Measurements from ENCODE around the gene FCHO1. TPM values are rescaled to one million over a fixed set of nuclear protein-coding genes. Genes with fewer than 3 reads are reported as not detected.

Gene FCHO1
- total RNA-seq, 4 donors from 2014 or later: 1.4 to 9.9 (median 3.0) TPM

DNA sequence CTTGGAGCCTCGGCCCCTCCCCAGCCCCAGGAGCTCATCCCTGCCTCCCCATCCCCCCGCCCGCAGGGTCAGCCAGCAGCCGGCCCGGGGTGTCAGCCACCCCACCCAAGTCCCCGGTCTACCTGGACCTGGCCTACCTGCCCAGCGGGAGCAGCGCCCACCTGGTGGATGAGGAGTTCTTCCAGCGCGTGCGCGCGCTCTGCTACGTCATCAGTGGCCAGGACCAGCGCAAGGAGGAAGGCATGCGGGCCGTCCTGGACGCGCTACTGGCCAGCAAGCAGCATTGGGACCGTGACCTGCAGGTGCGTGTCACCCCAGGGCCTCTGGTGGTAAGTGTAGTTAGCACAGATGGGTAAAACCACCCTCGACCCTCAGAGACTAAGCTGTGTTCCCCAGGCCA lies 18.1 kb upstream of the FCHO1 start:
- H3K9me3 ChIP-seq: no peaks in the 10 kb centered on the region
- no peaks in the 10 kb centered on the region for H3K27me3 ChIP-seq
- no peak overlapping the region for H3K4me3 ChIP-seq
- no peak overlapping the region for H3K27ac ChIP-seq
- 90 to 93% methylated on average over 11 to 22 of the region's 22 CpGs for WGBS, 2 donors
- TF ChIP-seq, protein P1, sequence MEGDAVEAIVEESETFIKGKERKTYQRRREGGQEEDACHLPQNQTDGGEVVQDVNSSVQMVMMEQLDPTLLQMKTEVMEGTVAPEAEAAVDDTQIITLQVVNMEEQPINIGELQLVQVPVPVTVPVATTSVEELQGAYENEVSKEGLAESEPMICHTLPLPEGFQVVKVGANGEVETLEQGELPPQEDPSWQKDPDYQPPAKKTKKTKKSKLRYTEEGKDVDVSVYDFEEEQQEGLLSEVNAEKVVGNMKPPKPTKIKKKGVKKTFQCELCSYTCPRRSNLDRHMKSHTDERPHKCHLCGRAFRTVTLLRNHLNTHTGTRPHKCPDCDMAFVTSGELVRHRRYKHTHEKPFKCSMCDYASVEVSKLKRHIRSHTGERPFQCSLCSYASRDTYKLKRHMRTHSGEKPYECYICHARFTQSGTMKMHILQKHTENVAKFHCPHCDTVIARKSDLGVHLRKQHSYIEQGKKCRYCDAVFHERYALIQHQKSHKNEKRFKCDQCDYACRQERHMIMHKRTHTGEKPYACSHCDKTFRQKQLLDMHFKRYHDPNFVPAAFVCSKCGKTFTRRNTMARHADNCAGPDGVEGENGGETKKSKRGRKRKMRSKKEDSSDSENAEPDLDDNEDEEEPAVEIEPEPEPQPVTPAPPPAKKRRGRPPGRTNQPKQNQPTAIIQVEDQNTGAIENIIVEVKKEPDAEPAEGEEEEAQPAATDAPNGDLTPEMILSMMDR (IDR thresholded peaks at IDR 0.05): no peak
- no peak for TF ChIP-seq POLR2A (IDR thresholded peaks at IDR 0.05)
- TF ChIP-seq EP300 (IDR thresholded peaks at IDR 0.05): no peak
- DNase-seq (ENCODE audit: low spot score in 2 of 2): no peak
- peaks cover 0 to 21% (median 0%) of the 10 kb centered on the region in 4 donors for H3K4me1 ChIP-seq
- H3K36me3 ChIP-seq: peaks cover 0 to 91% (median 14%) of the 10 kb centered on the region in 3 donors

DNA sequence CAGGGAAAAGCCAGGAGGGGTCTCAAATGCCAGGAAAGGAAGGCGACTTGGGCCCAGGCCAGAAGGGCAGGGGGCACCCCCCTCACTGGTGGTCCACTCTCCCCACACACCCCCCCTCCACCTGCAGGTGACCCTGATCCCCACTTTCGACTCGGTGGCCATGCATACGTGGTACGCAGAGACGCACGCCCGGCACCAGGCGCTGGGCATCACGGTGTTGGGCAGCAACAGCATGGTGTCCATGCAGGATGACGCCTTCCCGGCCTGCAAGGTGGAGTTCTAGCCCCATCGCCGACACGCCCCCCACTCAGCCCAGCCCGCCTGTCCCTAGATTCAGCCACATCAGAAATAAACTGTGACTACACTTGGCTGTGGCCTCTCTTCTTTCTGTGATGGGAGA lies 17.1 kb upstream of the FCHO1 start:
- Histone ChIP-seq H3K27me3 (no peaks in the 10 kb centered on the region), H3K36me3 (peaks cover 0 to 81% (median 12%) of the 10 kb centered on the region in 3 donors), H3K9me3 (no peaks in the 10 kb centered on the region), H3K4me1 (peaks cover 0 to 12% (median 0%) of the 10 kb centered on the region in 4 donors), H3K27ac (no peak overlapping the region), H3K4me3 (no peak overlapping the region)
- 92 to 93% methylated on average over 14 to 16 of the region's 16 CpGs for WGBS, 2 donors
- no peak for DNase-seq (ENCODE audit: low spot score in 2 of 2)
- TF ChIP-seq POLR2A (IDR thresholded peaks at IDR 0.05): no peak
- TF ChIP-seq, protein P1 (IDR thresholded peaks at IDR 0.05): no peak
- TF ChIP-seq EP300 (IDR thresholded peaks at IDR 0.05): no peak

DNA sequence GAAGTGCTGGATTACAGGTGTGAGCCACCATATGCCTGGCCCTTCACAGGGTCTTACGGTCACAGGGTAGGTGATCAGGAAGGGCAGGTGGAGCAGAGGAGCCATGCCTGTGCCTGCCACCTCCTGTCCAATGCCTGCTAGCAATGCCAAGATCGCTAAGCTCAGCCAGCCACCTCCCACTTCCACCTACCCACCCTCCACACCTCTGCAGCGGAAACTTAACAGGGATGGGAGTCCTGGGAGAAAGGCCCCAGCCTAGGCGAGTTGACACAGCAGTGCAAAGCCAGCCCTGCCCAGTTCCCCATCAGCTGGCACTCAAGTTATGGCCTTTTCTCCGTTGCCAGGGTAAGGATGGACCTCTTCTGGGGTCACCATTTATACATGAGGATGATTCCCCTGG lies 15.9 kb upstream of the FCHO1 start:
- H3K9me3 ChIP-seq: no peaks in the 10 kb centered on the region
- 86 to 88% methylated on average over 5 of the region's 5 CpGs for WGBS, 2 donors
- no peaks in the 10 kb centered on the region for H3K27me3 ChIP-seq
- TF ChIP-seq EP300 (IDR thresholded peaks at IDR 0.05): no peak
- TF ChIP-seq, protein P1 (IDR thresholded peaks at IDR 0.05): no peak
- TF ChIP-seq POLR2A (IDR thresholded peaks at IDR 0.05): no peak
- peaks cover 0 to 68% (median 12%) of the 10 kb centered on the region in 3 donors for H3K36me3 ChIP-seq
- H3K4me3 ChIP-seq: no peak overlapping the region
- no peak overlapping the region for H3K27ac ChIP-seq
- DNase-seq (ENCODE audit: low spot score in 2 of 2): no peak
- H3K4me1 ChIP-seq: peaks cover 0 to 12% (median 0%) of the 10 kb centered on the region in 4 donors

DNA sequence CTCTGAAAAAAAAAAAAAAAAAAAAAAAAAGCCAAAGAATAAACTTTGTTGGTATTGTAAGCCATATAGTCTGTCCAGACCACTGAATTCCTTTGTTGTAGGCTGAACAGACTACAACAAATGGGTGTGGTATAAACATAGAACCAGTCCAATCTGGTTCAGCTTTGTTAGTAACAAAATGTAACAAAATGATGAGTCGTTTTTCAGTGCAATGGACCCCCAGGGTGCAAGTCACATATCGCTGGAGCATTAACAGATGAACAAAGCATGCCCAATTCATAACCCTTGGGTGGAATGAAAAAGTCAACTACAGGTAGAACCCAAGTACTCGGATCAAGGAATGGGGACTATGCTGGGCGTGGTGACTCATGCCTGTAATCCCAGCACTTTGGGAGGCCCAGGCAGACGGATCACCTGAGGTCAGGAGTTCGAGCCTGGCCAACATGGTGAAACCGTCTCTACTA lies 13.6 kb upstream of the FCHO1 start:
- Histone ChIP-seq H3K4me3 (no peak overlapping the region), H3K4me1 (no peaks in the 10 kb centered on the region), H3K36me3 (peaks cover 0 to 45% (median 12%) of the 10 kb centered on the region in 3 donors), H3K9me3 (no peaks in the 10 kb centered on the region), H3K27ac (no peak overlapping the region), H3K27me3 (no peaks in the 10 kb centered on the region)
- no peak for TF ChIP-seq POLR2A (IDR thresholded peaks at IDR 0.05)
- TF ChIP-seq, protein P1 (IDR thresholded peaks at IDR 0.05): no peak
- TF ChIP-seq EP300 (IDR thresholded peaks at IDR 0.05): no peak
- DNase-seq (ENCODE audit: low spot score in 2 of 2): no peak
- WGBS, 2 donors: 78% methylated on average over 7 of the region's 7 CpGs

DNA sequence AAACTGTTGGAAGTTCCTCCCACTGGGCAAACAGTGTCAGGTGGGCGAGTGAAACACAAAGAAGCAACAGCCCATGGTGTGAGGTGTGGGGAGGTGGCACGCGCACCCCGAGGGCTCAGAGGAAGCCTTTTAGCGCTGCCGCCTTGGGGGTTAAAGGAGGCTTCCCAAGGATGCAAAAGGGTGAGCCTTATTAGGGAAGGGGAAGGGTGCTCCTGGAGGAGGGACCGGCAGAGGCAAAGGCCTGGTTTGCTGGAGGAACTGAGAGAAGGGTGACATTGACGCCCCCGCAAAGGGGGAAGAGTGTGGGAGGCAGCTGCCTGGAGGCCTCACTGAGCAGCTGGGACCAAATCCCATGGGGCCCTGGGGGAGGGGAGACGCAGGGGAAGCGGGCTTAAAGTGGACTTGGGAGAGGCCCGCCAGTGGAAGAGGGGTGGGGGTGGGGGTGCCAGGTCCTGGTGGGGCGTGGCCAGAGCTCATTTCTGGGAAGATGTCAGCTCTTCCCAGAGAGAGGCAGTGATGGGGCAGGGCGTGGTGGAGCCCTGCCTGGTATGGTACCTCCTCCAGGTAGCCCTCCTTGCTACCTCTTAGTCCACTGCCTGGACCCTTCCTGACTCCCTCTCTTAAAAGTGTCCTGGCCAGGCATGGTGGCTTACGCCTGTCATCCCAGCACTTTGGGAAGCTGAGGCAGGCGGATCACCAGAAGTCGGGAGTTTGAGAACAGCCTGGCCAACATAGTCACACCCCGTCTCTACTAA lies 12.0 kb upstream of the FCHO1 start:
- Histone ChIP-seq H3K36me3 (peaks cover 0 to 30% (median 0%) of the 10 kb centered on the region in 3 donors), H3K9me3 (no peaks in the 10 kb centered on the region), H3K27ac (no peak overlapping the region), H3K4me3 (no peak overlapping the region), H3K4me1 (no peaks in the 10 kb centered on the region), H3K27me3 (no peaks in the 10 kb centered on the region)
- WGBS, 2 donors: 61 to 63% methylated on average over 16 to 18 of the region's 18 CpGs
- TF ChIP-seq, protein P1 (IDR thresholded peaks at IDR 0.05): no peak
- TF ChIP-seq EP300 (IDR thresholded peaks at IDR 0.05) (no peak), POLR2A (IDR thresholded peaks at IDR 0.05) (no peak)
- DNase-seq (ENCODE audit: low spot score in 2 of 2): no peak

Data from tibial nerve (tissue), 4 donors.